ENCODE data around the gene NOC3L. TPM values are rescaled to one million over a fixed set of nuclear protein-coding genes. Genes with fewer than 3 reads are reported as not detected.

Gene NOC3L
- total and polyA plus RNA-seq, 10 of the 15 experiments (the other 5 are each of a cell fraction or from before 2014, with no cell fraction given) = 27.8 to 51.4 (median 40.5) TPM

DNA sequence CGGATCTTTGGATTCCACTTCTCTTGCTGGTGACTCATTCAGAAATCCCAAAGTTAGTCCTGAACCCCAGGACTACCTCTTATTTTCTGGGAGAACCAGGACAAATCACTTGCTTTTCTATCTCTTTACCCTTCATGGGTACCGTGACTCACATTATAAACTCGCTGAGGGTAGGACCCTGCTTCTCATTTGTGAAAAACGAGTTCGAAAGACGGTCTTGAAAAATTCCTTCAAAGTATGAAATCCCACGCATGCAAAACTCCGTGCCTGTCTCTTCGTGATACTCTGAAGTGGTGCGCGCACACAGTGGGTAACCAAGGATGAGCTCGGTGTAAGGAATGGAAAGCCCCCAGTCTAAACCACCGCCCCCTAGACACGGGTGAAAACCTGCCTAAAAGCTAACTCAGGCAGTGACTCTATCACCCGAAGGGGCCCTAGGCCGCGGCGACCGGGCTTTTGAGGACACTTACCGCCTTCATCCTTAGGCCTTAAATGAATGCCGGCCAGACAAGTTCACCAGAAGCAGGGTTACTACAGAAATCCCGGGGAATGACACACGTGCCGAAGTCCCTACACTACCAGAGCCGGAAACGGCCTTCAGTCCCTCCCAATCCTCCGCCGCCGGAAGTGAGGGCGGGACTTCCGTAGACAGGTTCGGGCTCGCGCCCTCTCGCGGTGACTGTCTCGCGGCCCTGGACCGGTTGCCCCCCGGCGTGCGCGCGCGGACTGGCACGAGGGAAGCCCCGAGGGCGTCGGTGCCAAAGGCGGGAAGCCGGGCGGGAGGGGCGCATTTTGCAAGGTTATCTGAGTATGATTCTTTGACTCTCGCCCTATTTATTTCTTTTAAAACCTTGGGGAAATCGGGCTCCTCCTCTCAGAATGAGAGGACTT, at the start of gene NOC3L (continued):
- TF ChIP-seq, protein P1, sequence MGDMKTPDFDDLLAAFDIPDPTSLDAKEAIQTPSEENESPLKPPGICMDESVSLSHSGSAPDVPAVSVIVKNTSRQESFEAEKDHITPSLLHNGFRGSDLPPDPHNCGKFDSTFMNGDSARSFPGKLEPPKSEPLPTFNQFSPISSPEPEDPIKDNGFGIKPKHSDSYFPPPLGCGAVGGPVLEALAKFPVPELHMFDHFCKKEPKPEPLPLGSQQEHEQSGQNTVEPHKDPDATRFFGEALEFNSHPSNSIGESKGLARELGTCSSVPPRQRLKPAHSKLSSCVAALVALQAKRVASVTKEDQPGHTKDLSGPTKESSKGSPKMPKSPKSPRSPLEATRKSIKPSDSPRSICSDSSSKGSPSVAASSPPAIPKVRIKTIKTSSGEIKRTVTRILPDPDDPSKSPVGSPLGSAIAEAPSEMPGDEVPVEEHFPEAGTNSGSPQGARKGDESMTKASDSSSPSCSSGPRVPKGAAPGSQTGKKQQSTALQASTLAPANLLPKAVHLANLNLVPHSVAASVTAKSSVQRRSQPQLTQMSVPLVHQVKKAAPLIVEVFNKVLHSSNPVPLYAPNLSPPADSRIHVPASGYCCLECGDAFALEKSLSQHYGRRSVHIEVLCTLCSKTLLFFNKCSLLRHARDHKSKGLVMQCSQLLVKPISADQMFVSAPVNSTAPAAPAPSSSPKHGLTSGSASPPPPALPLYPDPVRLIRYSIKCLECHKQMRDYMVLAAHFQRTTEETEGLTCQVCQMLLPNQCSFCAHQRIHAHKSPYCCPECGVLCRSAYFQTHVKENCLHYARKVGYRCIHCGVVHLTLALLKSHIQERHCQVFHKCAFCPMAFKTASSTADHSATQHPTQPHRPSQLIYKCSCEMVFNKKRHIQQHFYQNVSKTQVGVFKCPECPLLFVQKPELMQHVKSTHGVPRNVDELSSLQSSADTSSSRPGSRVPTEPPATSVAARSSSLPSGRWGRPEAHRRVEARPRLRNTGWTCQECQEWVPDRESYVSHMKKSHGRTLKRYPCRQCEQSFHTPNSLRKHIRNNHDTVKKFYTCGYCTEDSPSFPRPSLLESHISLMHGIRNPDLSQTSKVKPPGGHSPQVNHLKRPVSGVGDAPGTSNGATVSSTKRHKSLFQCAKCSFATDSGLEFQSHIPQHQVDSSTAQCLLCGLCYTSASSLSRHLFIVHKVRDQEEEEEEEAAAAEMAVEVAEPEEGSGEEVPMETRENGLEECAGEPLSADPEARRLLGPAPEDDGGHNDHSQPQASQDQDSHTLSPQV (IDR thresholded peaks at IDR 0.05) = peak; percentile 63
- TF ChIP-seq, protein P2, sequence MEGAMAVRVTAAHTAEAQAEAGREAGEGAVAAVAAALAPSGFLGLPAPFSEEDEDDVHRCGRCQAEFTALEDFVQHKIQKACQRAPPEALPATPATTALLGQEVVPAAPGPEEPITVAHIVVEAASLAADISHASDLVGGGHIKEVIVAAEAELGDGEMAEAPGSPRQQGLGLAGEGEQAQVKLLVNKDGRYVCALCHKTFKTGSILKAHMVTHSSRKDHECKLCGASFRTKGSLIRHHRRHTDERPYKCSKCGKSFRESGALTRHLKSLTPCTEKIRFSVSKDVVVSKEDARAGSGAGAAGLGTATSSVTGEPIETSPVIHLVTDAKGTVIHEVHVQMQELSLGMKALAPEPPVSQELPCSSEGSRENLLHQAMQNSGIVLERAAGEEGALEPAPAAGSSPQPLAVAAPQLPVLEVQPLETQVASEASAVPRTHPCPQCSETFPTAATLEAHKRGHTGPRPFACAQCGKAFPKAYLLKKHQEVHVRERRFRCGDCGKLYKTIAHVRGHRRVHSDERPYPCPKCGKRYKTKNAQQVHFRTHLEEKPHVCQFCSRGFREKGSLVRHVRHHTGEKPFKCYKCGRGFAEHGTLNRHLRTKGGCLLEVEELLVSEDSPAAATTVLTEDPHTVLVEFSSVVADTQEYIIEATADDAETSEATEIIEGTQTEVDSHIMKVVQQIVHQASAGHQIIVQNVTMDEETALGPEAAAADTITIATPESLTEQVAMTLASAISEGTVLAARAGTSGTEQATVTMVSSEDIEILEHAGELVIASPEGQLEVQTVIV (IDR thresholded peaks at IDR 0.05; ENCODE audit: borderline replicate concordance, partially characterized antibody) = no peak
- TF ChIP-seq TCF12 (IDR thresholded peaks at IDR 0.05; ENCODE audit: low read depth, low read length) (no peak), FOS (IDR thresholded peaks at IDR 0.05; ENCODE audit: borderline replicate concordance, extremely low read depth, insufficient read length) (no peak), SP1 (IDR thresholded peaks at IDR 0.05; ENCODE audit: low read depth, low read length) (no peak), EZH2 (IDR thresholded peaks at IDR 0.05; ENCODE audit: borderline replicate concordance, control insufficient read depth, low read depth, low read length) (no peak), CBFB (IDR thresholded peaks at IDR 0.05; ENCODE audit: low read depth) (0 out of 2 replicates have a peak, but pooled peaks have one; percentile 62), IRF4 (IDR thresholded peaks at IDR 0.05; ENCODE audit: low read depth, low read length) (no peak), SMARCA5 (IDR thresholded peaks at IDR 0.05) (peak; percentile 34; the same call in 1 of the 2 replicates), MEF2A (IDR thresholded peaks at IDR 0.05; ENCODE audit: insufficient read depth, low read depth, low read length) (0 out of 2 replicates have a peak, but pooled peaks have one; percentile 18), SREBF2 (IDR thresholded peaks at IDR 0.05; ENCODE audit: low read length) (no peak; the same call in 1 of the 2 replicates), POU2F2 (IDR thresholded peaks at IDR 0.05; ENCODE audit: borderline replicate concordance, low read depth, low read length) (peak; percentile 49; the same call in 1 of the 3 replicates), SMAD5 (IDR thresholded peaks at IDR 0.05; ENCODE audit: low read depth) (peak; percentile 83), POLR2AphosphoS2 (IDR thresholded peaks at IDR 0.05; ENCODE audit: low read depth, low read length) (peak; percentile 63; the same call in 1 of the 2 replicates), ZNF24 (IDR thresholded peaks at IDR 0.05) (peak; percentile 59; the same call in 1 of the 2 replicates)
- TF ChIP-seq, protein P3, sequence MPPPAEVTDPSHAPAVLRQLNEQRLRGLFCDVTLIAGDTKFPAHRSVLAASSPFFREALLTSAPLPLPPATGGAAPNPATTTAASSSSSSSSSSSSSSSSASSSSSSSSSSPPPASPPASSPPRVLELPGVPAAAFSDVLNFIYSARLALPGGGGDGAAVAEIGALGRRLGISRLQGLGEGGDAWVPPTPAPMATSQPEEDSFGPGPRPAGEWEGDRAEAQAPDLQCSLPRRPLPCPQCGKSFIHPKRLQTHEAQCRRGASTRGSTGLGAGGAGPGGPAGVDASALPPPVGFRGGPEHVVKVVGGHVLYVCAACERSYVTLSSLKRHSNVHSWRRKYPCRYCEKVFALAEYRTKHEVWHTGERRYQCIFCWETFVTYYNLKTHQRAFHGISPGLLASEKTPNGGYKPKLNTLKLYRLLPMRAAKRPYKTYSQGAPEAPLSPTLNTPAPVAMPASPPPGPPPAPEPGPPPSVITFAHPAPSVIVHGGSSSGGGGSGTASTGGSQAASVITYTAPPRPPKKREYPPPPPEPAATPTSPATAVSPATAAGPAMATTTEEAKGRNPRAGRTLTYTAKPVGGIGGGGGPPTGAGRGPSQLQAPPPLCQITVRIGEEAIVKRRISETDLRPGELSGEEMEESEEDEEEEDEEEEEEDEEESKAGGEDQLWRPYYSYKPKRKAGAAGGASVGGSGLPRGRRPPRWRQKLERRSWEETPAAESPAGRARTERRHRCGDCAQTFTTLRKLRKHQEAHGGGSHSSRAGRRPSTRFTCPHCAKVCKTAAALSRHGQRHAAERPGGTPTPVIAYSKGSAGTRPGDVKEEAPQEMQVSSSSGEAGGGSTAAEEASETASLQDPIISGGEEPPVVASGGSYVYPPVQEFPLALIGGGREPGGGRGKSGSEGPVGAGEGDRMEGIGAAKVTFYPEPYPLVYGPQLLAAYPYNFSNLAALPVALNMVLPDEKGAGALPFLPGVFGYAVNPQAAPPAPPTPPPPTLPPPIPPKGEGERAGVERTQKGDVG (CRISPR knock-in tag; IDR thresholded peaks at IDR 0.05) = no peak

All from GM12878 (cell line).